ENCODE measurements around the gene ADAD2.

ADAD2 gene

GRCh38 chr16:84239909-84240308 lies 49.0 kb downstream of the ADAD2 start, which contains the start of gene KCNG4:
Gene KCNG4 (minus strand): TSS chr16:84240012. CDS start chr16:84237485, 2,527 bp downstream.
- H3K4me1 ChIP-seq (ENCODE audit: insufficient read depth, low read length) = no peaks in the 10 kb centered on the region
- H3K9ac ChIP-seq (ENCODE audit: low read depth, low read length) = no peak within 1 kb of the TSS
- WGBS = 90% methylated on average over 7 of the region's 7 CpGs
- no peak within 1 kb of the TSS for H3K4me3 ChIP-seq (ENCODE audit: low read length)
- H3K27me3 ChIP-seq (ENCODE audit: insufficient read depth, low read length) = no peaks in the 10 kb centered on the region
- no peak within 1 kb of the TSS for H3K27ac ChIP-seq (ENCODE audit: low read depth, low read length)
- H3K9me3 ChIP-seq (ENCODE audit: insufficient read depth, low read depth, low read length) = no peaks in the 10 kb centered on the region
- no peaks in the 10 kb centered on the region for H3K36me3 ChIP-seq (ENCODE audit: insufficient read depth, low read length)

GRCh38 chr16:84240455-84240854 lies 49.5 kb downstream of the ADAD2 start:
- H3K36me3 ChIP-seq (ENCODE audit: insufficient read depth, low read length) = no peaks in the 10 kb centered on the region
- H3K9ac ChIP-seq (ENCODE audit: low read depth, low read length) = no peak overlapping the region
- H3K27me3 ChIP-seq (ENCODE audit: insufficient read depth, low read length) = no peaks in the 10 kb centered on the region
- no peak overlapping the region for H3K27ac ChIP-seq (ENCODE audit: low read depth, low read length)
- H3K4me1 ChIP-seq (ENCODE audit: insufficient read depth, low read length) = no peaks in the 10 kb centered on the region
- no peak overlapping the region for H3K4me3 ChIP-seq (ENCODE audit: low read length)
- no peaks in the 10 kb centered on the region for H3K9me3 ChIP-seq (ENCODE audit: insufficient read depth, low read depth, low read length)
- WGBS = 92% methylated on average over 2 of the region's 2 CpGs

DNA sequence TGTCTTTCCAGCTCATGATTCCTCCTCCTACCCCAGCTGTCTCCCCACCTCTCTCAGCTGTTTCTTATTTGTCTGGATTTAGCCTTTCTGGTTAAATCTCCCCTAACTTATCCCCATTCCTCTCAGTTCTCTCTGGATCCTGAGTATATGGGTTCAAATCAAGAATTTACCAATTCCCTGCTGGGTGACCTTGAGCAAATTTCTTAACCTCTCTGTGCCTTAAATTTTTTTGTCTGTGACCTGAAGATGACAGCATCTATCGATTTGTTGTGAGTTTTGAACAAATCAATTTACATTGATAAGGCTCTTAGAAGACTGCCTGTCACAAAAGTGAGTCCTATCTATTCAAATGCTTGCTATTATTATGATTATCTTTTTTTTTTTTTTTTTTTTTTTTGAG lies 50.8 kb downstream of the ADAD2 start:
- 100% methylated on average over 1 of the region's 1 CpG for WGBS
- no peak overlapping the region for H3K27ac ChIP-seq (ENCODE audit: low read depth, low read length)

GRCh38 chr16:84242839-84243238 lies 51.9 kb downstream of the ADAD2 start:
- no peak overlapping the region for H3K27ac ChIP-seq (ENCODE audit: low read depth, low read length)
- 90% methylated on average over 9 of the region's 9 CpGs for WGBS
- H3K36me3 ChIP-seq (ENCODE audit: insufficient read depth, low read length) = no peaks in the 10 kb centered on the region
- no peak overlapping the region for H3K9ac ChIP-seq (ENCODE audit: low read depth, low read length)
- no peak overlapping the region for H3K4me3 ChIP-seq (ENCODE audit: low read length)
- no peaks in the 10 kb centered on the region for H3K4me1 ChIP-seq (ENCODE audit: insufficient read depth, low read length)
- no peaks in the 10 kb centered on the region for H3K9me3 ChIP-seq (ENCODE audit: insufficient read depth, low read depth, low read length)
- no peaks in the 10 kb centered on the region for H3K27me3 ChIP-seq (ENCODE audit: insufficient read depth, low read length)

More for the DNA sequence above, 50.8 kb downstream of the ADAD2 start:
- Histone ChIP-seq H3K4me3 (ENCODE audit: low read length) (no peak overlapping the region), H3K36me3 (ENCODE audit: insufficient read depth, low read length) (no peaks in the 10 kb centered on the region), H3K9ac (ENCODE audit: low read depth, low read length) (no peak overlapping the region), H3K27me3 (ENCODE audit: insufficient read depth, low read length) (no peaks in the 10 kb centered on the region), H3K9me3 (ENCODE audit: insufficient read depth, low read depth, low read length) (no peaks in the 10 kb centered on the region), H3K4me1 (ENCODE audit: insufficient read depth, low read length) (no peaks in the 10 kb centered on the region)

GRCh38 chr16:84243732-84244131 lies 52.8 kb downstream of the ADAD2 start:
- Histone ChIP-seq H3K4me3 (ENCODE audit: low read length) (no peak overlapping the region), H3K27me3 (ENCODE audit: insufficient read depth, low read length) (no peaks in the 10 kb centered on the region), H3K9ac (ENCODE audit: low read depth, low read length) (no peak overlapping the region), H3K36me3 (ENCODE audit: insufficient read depth, low read length) (no peaks in the 10 kb centered on the region), H3K9me3 (ENCODE audit: insufficient read depth, low read depth, low read length) (no peaks in the 10 kb centered on the region), H3K27ac (ENCODE audit: low read depth, low read length) (no peak overlapping the region), H3K4me1 (ENCODE audit: insufficient read depth, low read length) (no peaks in the 10 kb centered on the region)
- WGBS = 95% methylated on average over 1 of the region's 1 CpG

GRCh38 chr16:84244728-84245127 lies 53.8 kb downstream of the ADAD2 start:
- Histone ChIP-seq H3K4me1 (ENCODE audit: insufficient read depth, low read length) (no peaks in the 10 kb centered on the region), H3K9me3 (ENCODE audit: insufficient read depth, low read depth, low read length) (no peaks in the 10 kb centered on the region), H3K27ac (ENCODE audit: low read depth, low read length) (no peak overlapping the region)

DNA sequence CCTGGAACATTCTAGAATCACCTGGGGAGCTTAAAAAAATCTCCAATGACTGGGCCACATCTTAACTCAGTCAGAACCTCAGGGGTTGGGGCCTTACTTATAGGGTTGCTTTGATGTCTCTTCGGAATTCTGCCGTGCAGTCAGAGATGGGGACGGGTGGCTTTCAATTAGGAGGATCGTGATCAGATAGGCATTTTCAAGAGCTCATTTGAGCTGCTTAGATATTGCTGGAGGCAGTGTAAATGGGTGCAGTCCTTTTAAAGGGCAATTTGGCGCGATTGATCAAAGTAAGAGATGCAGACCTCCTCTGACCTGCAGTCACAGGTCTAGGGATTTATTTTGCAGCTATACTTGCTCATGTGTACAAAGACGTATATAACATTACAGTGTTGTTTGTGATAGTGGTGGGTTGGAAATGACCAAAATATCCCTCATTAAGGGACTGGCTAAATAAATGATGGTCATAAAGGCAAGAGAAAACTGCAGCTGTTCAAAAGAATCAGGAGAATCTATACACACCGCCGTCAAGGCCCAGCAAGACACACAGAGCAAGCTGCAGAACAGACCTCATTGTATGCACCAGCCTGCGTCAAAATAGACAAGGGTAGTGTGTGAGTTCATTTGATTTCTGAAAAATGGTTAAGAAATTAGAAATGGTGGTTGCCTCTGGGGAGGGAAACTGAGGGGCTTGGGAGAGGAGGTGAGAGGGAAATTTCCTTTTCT lies 55.2 kb downstream of the ADAD2 start:
- Histone ChIP-seq H3K9me3 (ENCODE audit: insufficient read depth, low read depth, low read length) (no peaks in the 10 kb centered on the region), H3K27ac (ENCODE audit: low read depth, low read length) (no peak overlapping the region), H3K4me1 (ENCODE audit: insufficient read depth, low read length) (no peaks in the 10 kb centered on the region), H3K4me3 (ENCODE audit: low read length) (no peak overlapping the region), H3K27me3 (ENCODE audit: insufficient read depth, low read length) (no peaks in the 10 kb centered on the region), H3K36me3 (ENCODE audit: insufficient read depth, low read length) (no peaks in the 10 kb centered on the region), H3K9ac (ENCODE audit: low read depth, low read length) (no peak overlapping the region)
- 94% methylated on average over 10 of the region's 10 CpGs for WGBS

More at GRCh38 chr16:84244728-84245127, 53.8 kb downstream of the ADAD2 start:
- no peak overlapping the region for H3K9ac ChIP-seq (ENCODE audit: low read depth, low read length)
- no peaks in the 10 kb centered on the region for H3K27me3 ChIP-seq (ENCODE audit: insufficient read depth, low read length)
- no peaks in the 10 kb centered on the region for H3K36me3 ChIP-seq (ENCODE audit: insufficient read depth, low read length)
- H3K4me3 ChIP-seq (ENCODE audit: low read length) = no peak overlapping the region
- 97% methylated on average over 2 of the region's 2 CpGs for WGBS

DNA sequence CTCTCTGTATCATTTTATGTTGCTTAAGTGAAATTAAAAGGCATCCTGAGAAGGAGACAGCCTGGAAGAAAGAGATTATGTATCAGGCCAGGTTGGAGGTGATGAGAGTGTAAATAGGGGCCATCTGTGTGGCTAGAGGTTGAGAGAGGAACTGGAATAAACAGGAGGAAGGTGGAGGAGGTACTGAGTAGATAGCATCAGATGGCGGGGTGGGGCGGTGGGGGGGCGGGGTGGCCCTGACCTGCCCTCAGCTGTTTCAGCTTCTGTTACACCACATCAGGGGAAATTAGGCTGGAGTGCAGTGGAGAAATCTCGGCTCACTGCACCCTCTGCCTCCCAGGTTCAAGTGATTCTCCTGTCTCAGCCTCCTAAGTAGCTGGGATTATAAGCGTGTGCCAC lies 55.7 kb downstream of the ADAD2 start:
- WGBS = 94% methylated on average over 5 of the region's 5 CpGs
- H3K27me3 ChIP-seq (ENCODE audit: insufficient read depth, low read length) = no peaks in the 10 kb centered on the region
- H3K36me3 ChIP-seq (ENCODE audit: insufficient read depth, low read length) = no peaks in the 10 kb centered on the region
- H3K9me3 ChIP-seq (ENCODE audit: insufficient read depth, low read depth, low read length) = no peaks in the 10 kb centered on the region
- no peak overlapping the region for H3K9ac ChIP-seq (ENCODE audit: low read depth, low read length)
- H3K27ac ChIP-seq (ENCODE audit: low read depth, low read length) = no peak overlapping the region
- H3K4me3 ChIP-seq (ENCODE audit: low read length) = no peak overlapping the region
- H3K4me1 ChIP-seq (ENCODE audit: insufficient read depth, low read length) = no peaks in the 10 kb centered on the region

Data from HUES64 (cell line).